ENCODE data around the gene FAM217B. TPM values are rescaled to one million over a fixed set of nuclear protein-coding genes. Genes with fewer than 3 reads are reported as not detected.
A peak's percentile ranks its signal among the peaks of the same experiment; 100 is the strongest.

The FAM217B gene
- total and polyA plus RNA-seq, 2 donors from 2014 or later, result 3.2 to 15.5 TPM

- H3K9ac ChIP-seq (ENCODE audit: low read length in 3 of 3), result no peak overlapping the region
- no peaks in the 10 kb centered on the region for H3K4me1 ChIP-seq (ENCODE audit: control insufficient read depth in 2 of 3, insufficient read depth in 2 of 3, low read depth in 1 of 3, low read length in 3 of 3)
- H3K36me3 ChIP-seq (ENCODE audit: control insufficient read depth in 2 of 3, insufficient read depth in 3 of 3, low read length in 3 of 3), result no peaks in the 10 kb centered on the region
- DNase-seq (peak in 1 of 5 donors; percentile 3), FAIRE-seq (no peak)
- H3K27ac ChIP-seq (ENCODE audit: low read depth in 2 of 2, low read length in 2 of 2), result no peak overlapping the region
- TF ChIP-seq, protein P1, sequence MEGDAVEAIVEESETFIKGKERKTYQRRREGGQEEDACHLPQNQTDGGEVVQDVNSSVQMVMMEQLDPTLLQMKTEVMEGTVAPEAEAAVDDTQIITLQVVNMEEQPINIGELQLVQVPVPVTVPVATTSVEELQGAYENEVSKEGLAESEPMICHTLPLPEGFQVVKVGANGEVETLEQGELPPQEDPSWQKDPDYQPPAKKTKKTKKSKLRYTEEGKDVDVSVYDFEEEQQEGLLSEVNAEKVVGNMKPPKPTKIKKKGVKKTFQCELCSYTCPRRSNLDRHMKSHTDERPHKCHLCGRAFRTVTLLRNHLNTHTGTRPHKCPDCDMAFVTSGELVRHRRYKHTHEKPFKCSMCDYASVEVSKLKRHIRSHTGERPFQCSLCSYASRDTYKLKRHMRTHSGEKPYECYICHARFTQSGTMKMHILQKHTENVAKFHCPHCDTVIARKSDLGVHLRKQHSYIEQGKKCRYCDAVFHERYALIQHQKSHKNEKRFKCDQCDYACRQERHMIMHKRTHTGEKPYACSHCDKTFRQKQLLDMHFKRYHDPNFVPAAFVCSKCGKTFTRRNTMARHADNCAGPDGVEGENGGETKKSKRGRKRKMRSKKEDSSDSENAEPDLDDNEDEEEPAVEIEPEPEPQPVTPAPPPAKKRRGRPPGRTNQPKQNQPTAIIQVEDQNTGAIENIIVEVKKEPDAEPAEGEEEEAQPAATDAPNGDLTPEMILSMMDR (IDR thresholded peaks at IDR 0.05; ENCODE audit: borderline replicate concordance, extremely low read depth, insufficient read depth), result no peak
- H3K27me3 ChIP-seq (ENCODE audit: control insufficient read depth, insufficient read depth, low read length), result no peaks in the 10 kb centered on the region
- intact Hi-C loops (cut with DNase I), result no loop called here
- no peaks in the 10 kb centered on the region for H3K9me3 ChIP-seq (ENCODE audit: control insufficient read depth in 2 of 3, insufficient read depth in 1 of 3, low read length in 3 of 3)
- H3K4me3 ChIP-seq (ENCODE audit: low read length in 3 of 3), result no peak overlapping the region
These were observed 37.7 kb upstream of the FAM217B start for GRCh38 chr20:59902470-59902869.

DNA sequence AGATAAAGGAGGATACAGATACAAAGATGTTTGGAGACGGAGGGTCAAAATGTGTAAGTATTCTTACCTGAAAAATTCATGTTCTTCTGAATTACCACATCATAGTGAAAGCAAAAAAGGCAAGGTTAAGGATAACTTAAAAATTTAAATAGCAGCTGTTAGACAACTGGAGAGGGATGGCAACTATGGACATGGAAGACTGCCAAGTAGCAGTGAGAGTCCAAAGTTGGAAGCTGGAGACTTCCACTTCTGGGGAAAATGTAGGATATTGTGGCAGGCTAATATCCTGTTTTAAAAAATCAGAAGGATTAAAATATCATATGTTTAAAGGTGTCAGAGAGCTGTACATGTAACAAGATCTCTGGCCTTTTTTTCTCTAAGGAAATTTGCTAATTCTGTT lies 36.6 kb upstream of the FAM217B start:
- TF ChIP-seq, protein P1 (IDR thresholded peaks at IDR 0.05; ENCODE audit: borderline replicate concordance, extremely low read depth, insufficient read depth), result no peak
- DNase-seq (peak in 1 of 5 donors; percentile 6), FAIRE-seq (no peak)
- intact Hi-C loops (cut with DNase I), result no loop called here
- no peaks in the 10 kb centered on the region for H3K4me1 ChIP-seq (ENCODE audit: control insufficient read depth in 2 of 3, insufficient read depth in 2 of 3, low read depth in 1 of 3, low read length in 3 of 3)
- no peaks in the 10 kb centered on the region for H3K9me3 ChIP-seq (ENCODE audit: control insufficient read depth in 2 of 3, insufficient read depth in 1 of 3, low read length in 3 of 3)
- H3K9ac ChIP-seq (ENCODE audit: low read length in 3 of 3), result no peak overlapping the region
- H3K4me3 ChIP-seq (ENCODE audit: low read length in 3 of 3), result no peak overlapping the region
- no peaks in the 10 kb centered on the region for H3K27me3 ChIP-seq (ENCODE audit: control insufficient read depth, insufficient read depth, low read length)
- H3K27ac ChIP-seq (ENCODE audit: low read depth in 2 of 2, low read length in 2 of 2), result no peak overlapping the region
- no peaks in the 10 kb centered on the region for H3K36me3 ChIP-seq (ENCODE audit: control insufficient read depth in 2 of 3, insufficient read depth in 3 of 3, low read length in 3 of 3)

DNA sequence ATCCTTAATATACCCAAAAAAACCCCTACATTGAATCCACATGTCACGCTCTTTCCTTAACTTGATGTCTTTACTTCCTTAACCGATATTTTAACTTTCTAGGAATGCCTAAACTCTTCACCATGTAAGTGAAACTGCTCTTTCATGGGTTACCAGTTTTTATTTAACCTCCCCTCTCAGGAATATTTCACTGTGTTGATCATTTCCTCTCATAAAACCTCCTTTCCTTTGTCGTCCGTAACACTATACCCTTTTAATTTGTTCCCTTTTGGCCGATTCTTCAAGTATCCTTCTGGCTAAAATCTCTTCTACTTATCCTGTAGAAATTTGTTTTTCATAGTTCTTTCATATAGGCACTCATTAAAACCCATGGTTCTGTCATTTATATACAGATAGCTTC lies 31.3 kb upstream of the FAM217B start:
- FAIRE-seq (no peak), DNase-seq (peak in 1 of 5 donors; percentile 14)
- Histone ChIP-seq H3K4me1 (ENCODE audit: control insufficient read depth in 2 of 3, insufficient read depth in 2 of 3, low read depth in 1 of 3, low read length in 3 of 3) (no peaks in the 10 kb centered on the region), H3K4me3 (ENCODE audit: low read length in 3 of 3) (no peak overlapping the region), H3K9me3 (ENCODE audit: control insufficient read depth in 2 of 3, insufficient read depth in 1 of 3, low read length in 3 of 3) (no peaks in the 10 kb centered on the region), H3K36me3 (ENCODE audit: control insufficient read depth in 2 of 3, insufficient read depth in 3 of 3, low read length in 3 of 3) (no peaks in the 10 kb centered on the region), H3K27ac (ENCODE audit: low read depth in 2 of 2, low read length in 2 of 2) (no peak overlapping the region), H3K27me3 (ENCODE audit: control insufficient read depth, insufficient read depth, low read length) (no peaks in the 10 kb centered on the region), H3K9ac (ENCODE audit: low read length in 3 of 3) (no peak overlapping the region)
- intact Hi-C loops (cut with DNase I), result no loop called here
- TF ChIP-seq, protein P1 (IDR thresholded peaks at IDR 0.05; ENCODE audit: borderline replicate concordance, extremely low read depth, insufficient read depth), result no peak

GRCh38 chr20:59911041-59911440 lies 29.1 kb upstream of the FAM217B start:
- no peak overlapping the region for H3K9ac ChIP-seq (ENCODE audit: low read length in 3 of 3)
- no peak overlapping the region for H3K27ac ChIP-seq (ENCODE audit: low read depth in 2 of 2, low read length in 2 of 2)
- TF ChIP-seq, protein P1 (IDR thresholded peaks at IDR 0.05; ENCODE audit: borderline replicate concordance, extremely low read depth, insufficient read depth), result no peak
- intact Hi-C loops (cut with DNase I), result no loop called here
- no peak overlapping the region for H3K4me3 ChIP-seq (ENCODE audit: low read length in 3 of 3)
- FAIRE-seq, result no peak
- no peaks in the 10 kb centered on the region for H3K36me3 ChIP-seq (ENCODE audit: control insufficient read depth in 2 of 3, insufficient read depth in 3 of 3, low read length in 3 of 3)
- no peaks in the 10 kb centered on the region for H3K4me1 ChIP-seq (ENCODE audit: control insufficient read depth in 2 of 3, insufficient read depth in 2 of 3, low read depth in 1 of 3, low read length in 3 of 3)
- no peaks in the 10 kb centered on the region for H3K27me3 ChIP-seq (ENCODE audit: control insufficient read depth, insufficient read depth, low read length)
- no peak for DNase-seq
- no peaks in the 10 kb centered on the region for H3K9me3 ChIP-seq (ENCODE audit: control insufficient read depth in 2 of 3, insufficient read depth in 1 of 3, low read length in 3 of 3)

Data from kidney (tissue), 14 donors.